Measurements from ENCODE around the gene TRIM29.
"Not testable (repeated sequence)": the region's sequence is repeated elsewhere in the genome, so short reads cannot be mapped to it uniquely, and the experiment has no call there.

Gene TRIM29

GRCh38 chr11:120146413-120147093 lies 8.6 kb upstream of the TRIM29 start:
- H2AFZ ChIP-seq (ENCODE audit: low read length, unreplicated experiment): no peak overlapping the region
- no peaks in the 10 kb centered on the region for H3K79me2 ChIP-seq (ENCODE audit: control insufficient read depth, insufficient read depth, low read length, unreplicated experiment)
- no peak overlapping the region for H3K4me3 ChIP-seq (ENCODE audit: low read depth, low read length)
- no peaks in the 10 kb centered on the region for H3K36me3 ChIP-seq (ENCODE audit: insufficient read depth, low read length)
- H3K27ac ChIP-seq (ENCODE audit: low read depth, low read length): no peak overlapping the region
- H3K4me1 ChIP-seq (ENCODE audit: control insufficient read depth, insufficient read depth, low read length, unreplicated experiment): no peaks in the 10 kb centered on the region
- H3K27me3 ChIP-seq (ENCODE audit: insufficient read depth, low read length): peaks cover 88% of the 10 kb centered on the region

- Histone ChIP-seq H2AFZ (ENCODE audit: low read length, unreplicated experiment) (no peak overlapping the region), H3K4me1 (ENCODE audit: control insufficient read depth, insufficient read depth, low read length, unreplicated experiment) (no peaks in the 10 kb centered on the region), H3K36me3 (ENCODE audit: insufficient read depth, low read length) (no peaks in the 10 kb centered on the region), H3K27ac (ENCODE audit: low read depth, low read length) (no peak overlapping the region), H3K4me3 (ENCODE audit: low read depth, low read length) (no peak overlapping the region), H3K27me3 (ENCODE audit: insufficient read depth, low read length) (peaks cover 99% of the 10 kb centered on the region), H3K79me2 (ENCODE audit: control insufficient read depth, insufficient read depth, low read length, unreplicated experiment) (no peaks in the 10 kb centered on the region)
Measured at GRCh38 chr11:120144501-120144900, 6.6 kb upstream of the TRIM29 start.

GRCh38 chr11:120143472-120143871 lies 5.6 kb upstream of the TRIM29 start:
- H3K79me2 ChIP-seq (ENCODE audit: control insufficient read depth, insufficient read depth, low read length, unreplicated experiment); H3K4me1 ChIP-seq (ENCODE audit: control insufficient read depth, insufficient read depth, low read length, unreplicated experiment); H2AFZ ChIP-seq (ENCODE audit: low read length, unreplicated experiment); H3K4me3 ChIP-seq (ENCODE audit: low read depth, low read length); H3K36me3 ChIP-seq (ENCODE audit: insufficient read depth, low read length); H3K27ac ChIP-seq (ENCODE audit: low read depth, low read length): not testable (repeated sequence)
- H3K27me3 ChIP-seq (ENCODE audit: insufficient read depth, low read length): peaks cover 96% of the 10 kb centered on the region

GRCh38 chr11:120142441-120143100 lies 4.7 kb upstream of the TRIM29 start:
- H3K79me2 ChIP-seq (ENCODE audit: control insufficient read depth, insufficient read depth, low read length, unreplicated experiment): no peaks in the 10 kb centered on the region
- H2AFZ ChIP-seq (ENCODE audit: low read length, unreplicated experiment): no peak overlapping the region
- H3K4me3 ChIP-seq (ENCODE audit: low read depth, low read length): no peak overlapping the region
- peaks cover 87% of the 10 kb centered on the region for H3K27me3 ChIP-seq (ENCODE audit: insufficient read depth, low read length)
- H3K27ac ChIP-seq (ENCODE audit: low read depth, low read length): no peak overlapping the region
- no peaks in the 10 kb centered on the region for H3K4me1 ChIP-seq (ENCODE audit: control insufficient read depth, insufficient read depth, low read length, unreplicated experiment)
- H3K36me3 ChIP-seq (ENCODE audit: insufficient read depth, low read length): no peaks in the 10 kb centered on the region

GRCh38 chr11:120141768-120142423 lies 4.0 kb upstream of the TRIM29 start:
- Histone ChIP-seq H3K4me1 (ENCODE audit: control insufficient read depth, insufficient read depth, low read length, unreplicated experiment) (no peaks in the 10 kb centered on the region), H3K36me3 (ENCODE audit: insufficient read depth, low read length) (no peaks in the 10 kb centered on the region), H3K4me3 (ENCODE audit: low read depth, low read length) (no peak overlapping the region), H2AFZ (ENCODE audit: low read length, unreplicated experiment) (no peak overlapping the region), H3K79me2 (ENCODE audit: control insufficient read depth, insufficient read depth, low read length, unreplicated experiment) (no peaks in the 10 kb centered on the region), H3K27me3 (ENCODE audit: insufficient read depth, low read length) (peaks cover 81% of the 10 kb centered on the region), H3K27ac (ENCODE audit: low read depth, low read length) (no peak overlapping the region)

GRCh38 chr11:120141113-120141767 lies 3.3 kb upstream of the TRIM29 start:
- Histone ChIP-seq H3K27me3 (ENCODE audit: insufficient read depth, low read length) (peaks cover 79% of the 10 kb centered on the region), H3K27ac (ENCODE audit: low read depth, low read length) (no peak overlapping the region), H2AFZ (ENCODE audit: low read length, unreplicated experiment) (no peak overlapping the region), H3K4me3 (ENCODE audit: low read depth, low read length) (no peak overlapping the region), H3K79me2 (ENCODE audit: control insufficient read depth, insufficient read depth, low read length, unreplicated experiment) (no peaks in the 10 kb centered on the region), H3K36me3 (ENCODE audit: insufficient read depth, low read length) (no peaks in the 10 kb centered on the region), H3K4me1 (ENCODE audit: control insufficient read depth, insufficient read depth, low read length, unreplicated experiment) (no peaks in the 10 kb centered on the region)

GRCh38 chr11:120139316-120140069 lies 1.6 kb upstream of the TRIM29 start:
- Histone ChIP-seq H2AFZ (ENCODE audit: low read length, unreplicated experiment) (no peak overlapping the region), H3K4me3 (ENCODE audit: low read depth, low read length) (no peak overlapping the region), H3K27me3 (ENCODE audit: insufficient read depth, low read length) (peaks cover 78% of the 10 kb centered on the region), H3K27ac (ENCODE audit: low read depth, low read length) (no peak overlapping the region), H3K36me3 (ENCODE audit: insufficient read depth, low read length) (no peaks in the 10 kb centered on the region), H3K4me1 (ENCODE audit: control insufficient read depth, insufficient read depth, low read length, unreplicated experiment) (no peaks in the 10 kb centered on the region), H3K79me2 (ENCODE audit: control insufficient read depth, insufficient read depth, low read length, unreplicated experiment) (no peaks in the 10 kb centered on the region)

- Histone ChIP-seq H2AFZ (ENCODE audit: low read length, unreplicated experiment) (no peak overlapping the region), H3K4me3 (ENCODE audit: low read depth, low read length) (no peak overlapping the region), H3K27ac (ENCODE audit: low read depth, low read length) (no peak overlapping the region), H3K36me3 (ENCODE audit: insufficient read depth, low read length) (no peaks in the 10 kb centered on the region), H3K4me1 (ENCODE audit: control insufficient read depth, insufficient read depth, low read length, unreplicated experiment) (no peaks in the 10 kb centered on the region), H3K79me2 (ENCODE audit: control insufficient read depth, insufficient read depth, low read length, unreplicated experiment) (no peaks in the 10 kb centered on the region), H3K27me3 (ENCODE audit: insufficient read depth, low read length) (peaks cover 65% of the 10 kb centered on the region)
Measured at GRCh38 chr11:120137187-120137610, 714 bp downstream of the TRIM29 start.

GRCh38 chr11:120136356-120136755 lies 1.6 kb downstream of the TRIM29 start:
- Histone ChIP-seq H3K36me3 (ENCODE audit: insufficient read depth, low read length) (no peaks in the 10 kb centered on the region), H3K27me3 (ENCODE audit: insufficient read depth, low read length) (peaks cover 57% of the 10 kb centered on the region), H3K4me1 (ENCODE audit: control insufficient read depth, insufficient read depth, low read length, unreplicated experiment) (no peaks in the 10 kb centered on the region), H3K79me2 (ENCODE audit: control insufficient read depth, insufficient read depth, low read length, unreplicated experiment) (no peaks in the 10 kb centered on the region), H2AFZ (ENCODE audit: low read length, unreplicated experiment) (no peak overlapping the region), H3K27ac (ENCODE audit: low read depth, low read length) (no peak overlapping the region), H3K4me3 (ENCODE audit: low read depth, low read length) (no peak overlapping the region)

- Histone ChIP-seq H3K27ac (ENCODE audit: low read depth, low read length) (no peak overlapping the region), H3K4me1 (ENCODE audit: control insufficient read depth, insufficient read depth, low read length, unreplicated experiment) (no peaks in the 10 kb centered on the region), H3K27me3 (ENCODE audit: insufficient read depth, low read length) (peaks cover 51% of the 10 kb centered on the region), H3K79me2 (ENCODE audit: control insufficient read depth, insufficient read depth, low read length, unreplicated experiment) (no peaks in the 10 kb centered on the region), H3K36me3 (ENCODE audit: insufficient read depth, low read length) (no peaks in the 10 kb centered on the region), H2AFZ (ENCODE audit: low read length, unreplicated experiment) (no peak overlapping the region), H3K4me3 (ENCODE audit: low read depth, low read length) (no peak overlapping the region)
Measured at GRCh38 chr11:120135838-120136237, 2.1 kb downstream of the TRIM29 start.
